Parathyroid adenoma (tissue), 2 donors: ENCODE data around the gene ZNF473.
"Not testable (repeated sequence)": the region's sequence is repeated elsewhere in the genome, so short reads cannot be mapped to it uniquely, and the experiment has no call there.

Experiments
- H2AFZ ChIP-seq: fragments of 300-600 bp; sonication (generic); one replicate; pipeline ENCODE4 v1.7.0; 2017; ENCODE audit warnings: antibody characterized with exemption, mild to moderate bottlenecking
- H3K27ac ChIP-seq: fragments of 300-600 bp; sonication (generic); one replicate; pipeline ENCODE4 v1.7.0; 2017
- H3K27me3 ChIP-seq: fragments of 300-600 bp; sonication (generic); one replicate; pipeline ENCODE4 v1.7.0; 2017; ENCODE audit warnings: low read length; ENCODE audit not compliant: control insufficient read depth, insufficient read depth
- H3K36me3 ChIP-seq: fragments of 300-600 bp; sonication (generic); one replicate; pipeline ENCODE4 v1.7.0; 2017; ENCODE audit warnings: low read length; ENCODE audit not compliant: control insufficient read depth, insufficient read depth
- H3K4me1 ChIP-seq: fragments of 300-600 bp; sonication (generic); one replicate; pipeline ENCODE4 v1.7.0; 2017; ENCODE audit warnings: control low read depth
- H3K4me2 ChIP-seq: fragments of 300-600 bp; sonication (generic); one replicate; pipeline ENCODE4 v1.7.0; 2017; ENCODE audit warnings: low read length
- H3K4me3 ChIP-seq: fragments of 300-600 bp; sonication (generic); one replicate; pipeline ENCODE4 v1.7.0; 2017; ENCODE audit warnings: low read depth, low read length
- H3K79me2 ChIP-seq: fragments of 300-600 bp; sonication (generic); one replicate; pipeline ENCODE4 v1.7.0; 2017; ENCODE audit warnings: control low read depth
- H3K9ac ChIP-seq: fragments of 300-600 bp; sonication (generic); one replicate; pipeline ENCODE4 v1.7.0; 2017; ENCODE audit warnings: mild to moderate bottlenecking
- H3K9me3 ChIP-seq: fragments of 300-600 bp; sonication (generic); one replicate; pipeline ENCODE4 v1.7.0; 2017; ENCODE audit warnings: low read length; ENCODE audit not compliant: control insufficient read depth
- CTCF ChIP-seq: fragments of 300-600 bp; sonication (generic); IDR thresholded peaks from one replicate; pipeline ENCODE4 v1.7.0; 2017; ENCODE audit warnings: antibody characterized with exemption, mild to moderate bottlenecking
- donor health status: primary hyperparathyroidism.

Gene ZNF473

GRCh38 chr19:50044922-50045321, 19.1 kb downstream of the ZNF473 start:
- Histone ChIP-seq H3K4me1 (no peaks in the 10 kb centered on the region), H3K4me3 (no peak overlapping the region), H3K27ac (no peak overlapping the region), H3K27me3 (no peaks in the 10 kb centered on the region), H2AFZ (no peak overlapping the region), H3K36me3 (no peaks in the 10 kb centered on the region), H3K9ac (no peak overlapping the region), H3K9me3 (no peaks in the 10 kb centered on the region), H3K79me2 (no peaks in the 10 kb centered on the region), H3K4me2 (no peak overlapping the region)
- no peak for TF ChIP-seq CTCF

- H3K79me2 ChIP-seq = no peaks in the 10 kb centered on the region
- no peak overlapping the region for H2AFZ ChIP-seq
- H3K4me1 ChIP-seq = peaks cover 3% of the 10 kb centered on the region
- no peak overlapping the region for H3K4me2 ChIP-seq
- peak; percentile 73 for TF ChIP-seq CTCF
- no peak overlapping the region for H3K4me3 ChIP-seq
- H3K27ac ChIP-seq = no peak overlapping the region
- no peak overlapping the region for H3K9ac ChIP-seq
- H3K36me3 ChIP-seq = no peaks in the 10 kb centered on the region
- no peaks in the 10 kb centered on the region for H3K27me3 ChIP-seq
- no peaks in the 10 kb centered on the region for H3K9me3 ChIP-seq
Measured at GRCh38 chr19:50046649-50047503, 21.1 kb downstream of the ZNF473 start.

- no peaks in the 10 kb centered on the region for H3K36me3 ChIP-seq
- H2AFZ ChIP-seq = no peak overlapping the region
- peaks cover 3% of the 10 kb centered on the region for H3K4me1 ChIP-seq
- H3K27me3 ChIP-seq = no peaks in the 10 kb centered on the region
- H3K9ac ChIP-seq = no peak overlapping the region
- H3K79me2 ChIP-seq = no peaks in the 10 kb centered on the region
- no peak overlapping the region for H3K4me2 ChIP-seq
- no peak overlapping the region for H3K4me3 ChIP-seq
- no peak overlapping the region for H3K27ac ChIP-seq
- H3K9me3 ChIP-seq = no peaks in the 10 kb centered on the region
- TF ChIP-seq CTCF = no peak
Measured at GRCh38 chr19:50047671-50048070, 21.9 kb downstream of the ZNF473 start.

GRCh38 chr19:50050406-50051227, 24.8 kb downstream of the ZNF473 start:
- Histone ChIP-seq H3K4me2 (peak overlapping the region; percentile 91), H3K9me3 (no peaks in the 10 kb centered on the region), H3K79me2 (no peaks in the 10 kb centered on the region), H3K36me3 (no peaks in the 10 kb centered on the region), H3K27me3 (no peaks in the 10 kb centered on the region), H3K4me3 (peak overlapping the region; percentile 63), H2AFZ (peak overlapping the region; percentile 92), H3K27ac (peak overlapping the region; percentile 81), H3K4me1 (peaks cover 3% of the 10 kb centered on the region), H3K9ac (no peak overlapping the region)
- TF ChIP-seq CTCF = no peak

- Histone ChIP-seq H2AFZ (peak overlapping the region; percentile 92), H3K27ac (peak overlapping the region; percentile 81), H3K4me2 (peak overlapping the region; percentile 91), H3K4me3 (peak overlapping the region; percentile 63)
- not testable (repeated sequence) for H3K9me3 ChIP-seq, H3K4me1 ChIP-seq, H3K9ac ChIP-seq, H3K79me2 ChIP-seq, H3K27me3 ChIP-seq, H3K36me3 ChIP-seq
Measured at GRCh38 chr19:50051228-50051895, 25.6 kb downstream of the ZNF473 start.
